Hepatocyte (in vitro differentiated cells): ENCODE results near the gene TMPRSS4.

Experiments used
- EZH2 ChIP-seq: fragments of 200-600 bp; sonication (generic); IDR thresholded peaks from 2 replicates; pipeline ENCODE4 v1.6.1; 2016; ENCODE audit warnings: antibody characterized with exemption, mild to moderate bottlenecking, borderline replicate concordance
- TF ChIP-seq, protein P1 (sequence below): fragments of 200-600 bp; sonication (generic); IDR thresholded peaks from 2 replicates; pipeline ENCODE4 v1.5.1; 2016; ENCODE audit warnings: antibody characterized with exemption, mild to moderate bottlenecking; ENCODE audit not compliant: poor library complexity

DNA sequence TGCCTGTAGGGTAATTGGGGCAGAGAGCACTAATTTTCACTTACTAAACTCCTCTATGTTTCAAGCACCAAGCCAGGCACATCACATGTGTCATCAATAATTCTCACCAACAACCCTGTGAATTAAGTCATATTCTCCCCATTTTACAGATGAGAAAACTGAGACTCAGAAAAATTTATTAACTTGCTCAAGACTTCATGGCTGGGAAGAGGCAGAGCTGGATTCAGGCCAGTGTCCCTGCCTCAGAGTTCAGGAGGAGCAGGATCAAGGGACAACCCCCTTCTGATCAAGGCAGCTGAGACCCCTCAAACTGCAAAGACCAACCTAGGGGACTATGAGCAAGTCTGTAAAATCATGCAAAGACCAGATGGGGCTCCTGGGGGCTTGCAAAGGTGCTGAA, 7.8 kb downstream of the TMPRSS4 start:
- TF ChIP-seq, protein P1, sequence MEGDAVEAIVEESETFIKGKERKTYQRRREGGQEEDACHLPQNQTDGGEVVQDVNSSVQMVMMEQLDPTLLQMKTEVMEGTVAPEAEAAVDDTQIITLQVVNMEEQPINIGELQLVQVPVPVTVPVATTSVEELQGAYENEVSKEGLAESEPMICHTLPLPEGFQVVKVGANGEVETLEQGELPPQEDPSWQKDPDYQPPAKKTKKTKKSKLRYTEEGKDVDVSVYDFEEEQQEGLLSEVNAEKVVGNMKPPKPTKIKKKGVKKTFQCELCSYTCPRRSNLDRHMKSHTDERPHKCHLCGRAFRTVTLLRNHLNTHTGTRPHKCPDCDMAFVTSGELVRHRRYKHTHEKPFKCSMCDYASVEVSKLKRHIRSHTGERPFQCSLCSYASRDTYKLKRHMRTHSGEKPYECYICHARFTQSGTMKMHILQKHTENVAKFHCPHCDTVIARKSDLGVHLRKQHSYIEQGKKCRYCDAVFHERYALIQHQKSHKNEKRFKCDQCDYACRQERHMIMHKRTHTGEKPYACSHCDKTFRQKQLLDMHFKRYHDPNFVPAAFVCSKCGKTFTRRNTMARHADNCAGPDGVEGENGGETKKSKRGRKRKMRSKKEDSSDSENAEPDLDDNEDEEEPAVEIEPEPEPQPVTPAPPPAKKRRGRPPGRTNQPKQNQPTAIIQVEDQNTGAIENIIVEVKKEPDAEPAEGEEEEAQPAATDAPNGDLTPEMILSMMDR = no peak
- no peak for TF ChIP-seq EZH2
